ENCODE data around the gene PHTF2.

DNA sequence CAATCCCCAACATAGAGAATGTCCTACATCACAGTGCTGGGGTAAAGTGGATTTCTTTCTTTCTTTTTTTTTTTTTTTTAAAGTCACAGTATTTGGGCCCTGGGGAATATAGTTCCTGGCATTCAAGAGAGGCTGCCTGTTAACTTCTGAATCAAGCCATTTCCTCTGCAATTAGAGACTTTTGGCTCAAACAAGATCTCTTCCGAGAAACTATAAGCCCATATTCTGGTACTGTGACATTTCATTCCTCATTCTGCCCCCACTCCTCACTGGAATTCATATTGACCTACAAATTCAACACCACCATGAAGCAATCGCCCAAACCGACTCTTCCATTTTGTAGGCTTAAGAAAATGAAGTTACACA, 187.4 kb downstream of the PHTF2 start:
- TF ChIP-seq, protein P1, sequence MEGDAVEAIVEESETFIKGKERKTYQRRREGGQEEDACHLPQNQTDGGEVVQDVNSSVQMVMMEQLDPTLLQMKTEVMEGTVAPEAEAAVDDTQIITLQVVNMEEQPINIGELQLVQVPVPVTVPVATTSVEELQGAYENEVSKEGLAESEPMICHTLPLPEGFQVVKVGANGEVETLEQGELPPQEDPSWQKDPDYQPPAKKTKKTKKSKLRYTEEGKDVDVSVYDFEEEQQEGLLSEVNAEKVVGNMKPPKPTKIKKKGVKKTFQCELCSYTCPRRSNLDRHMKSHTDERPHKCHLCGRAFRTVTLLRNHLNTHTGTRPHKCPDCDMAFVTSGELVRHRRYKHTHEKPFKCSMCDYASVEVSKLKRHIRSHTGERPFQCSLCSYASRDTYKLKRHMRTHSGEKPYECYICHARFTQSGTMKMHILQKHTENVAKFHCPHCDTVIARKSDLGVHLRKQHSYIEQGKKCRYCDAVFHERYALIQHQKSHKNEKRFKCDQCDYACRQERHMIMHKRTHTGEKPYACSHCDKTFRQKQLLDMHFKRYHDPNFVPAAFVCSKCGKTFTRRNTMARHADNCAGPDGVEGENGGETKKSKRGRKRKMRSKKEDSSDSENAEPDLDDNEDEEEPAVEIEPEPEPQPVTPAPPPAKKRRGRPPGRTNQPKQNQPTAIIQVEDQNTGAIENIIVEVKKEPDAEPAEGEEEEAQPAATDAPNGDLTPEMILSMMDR (IDR thresholded peaks at IDR 0.05): no peak
- TF ChIP-seq POLR2A (IDR thresholded peaks at IDR 0.05) (no peak), POLR2AphosphoS5 (IDR thresholded peaks at IDR 0.05) (no peak), EP300 (IDR thresholded peaks at IDR 0.05) (no peak)
